A549 (cell line): ENCODE results near the gene BCL11B. TPM values are rescaled to one million over a fixed set of nuclear protein-coding genes. Genes with fewer than 3 reads are reported as not detected.
A peak's percentile ranks its signal among the peaks of the same experiment; 100 is the strongest.

Experiments used
- ATAC-seq, 2 experiments: fragments of 200-7000 bp in 1 of 2; fragments of >200 bp in 1 of 2; cut with Nextera tagmentation in 1 of 2; cut with Tn5 transposase in 1 of 2; 3 replicates each; pipeline versions ENCODE4 v1.8.0 to v1.9.1; 2018 to 2020; ENCODE audit warnings: mild to moderate bottlenecking in 1 of 2, moderate library complexity in 1 of 2
- CTCF ChIA-PET: fragments of 300-600 bp; sonication (Branson Sonifier 250); formaldehyde crosslinking; extraction: SDS; loops from one replicate; lab custom pipeline; 2021; ENCODE audit warnings: antibody characterized with exemption, inconsistent platforms; lab: Yijun Ruan, JAX
- POLR2A ChIA-PET: fragments of 350-600 bp; formaldehyde crosslinking; extraction: SDS; loops from one replicate; lab custom pipeline; 2021; ENCODE audit warnings: antibody characterized with exemption, inconsistent platforms; lab: Yijun Ruan, JAX
- DNase-seq, 2 experiments: peaks; one replicate each; pipeline versions ENCODE4 v3.0.0 to v3.0.0-alpha.2; 2011 to 2016; ENCODE audit warnings: low read depth in 1 of 2, low spot score in 1 of 2
- FAIRE-seq: peaks from 2 replicates; lab custom pipeline; 2011; peaks lifted over from hg19 to GRCh38; lab: Jason Lieb, UNC
- H3K27ac ChIP-seq, 2 experiments: fragments of >200 bp; sonication (Bioruptor Twin); formaldehyde crosslinking; 3 replicates each; pipeline ENCODE4 v1.5.1; 2016 to 2017
- H3K4me1 ChIP-seq: fragments of >200 bp; sonication (Bioruptor Twin); formaldehyde crosslinking; 3 replicates; pipeline ENCODE4 v1.6.1; 2016
- H3K4me2 ChIP-seq: fragments of >200 bp; sonication (Bioruptor Twin); formaldehyde crosslinking; 3 replicates; pipeline ENCODE4 v1.6.1; 2016
- H3K4me3 ChIP-seq: fragments of >200 bp; sonication (Bioruptor Twin); formaldehyde crosslinking; 3 replicates; pipeline ENCODE4 v1.5.1; 2016
- H3K9me3 ChIP-seq: fragments of >200 bp; sonication (Bioruptor Twin); formaldehyde crosslinking; 3 replicates; pipeline ENCODE4 v1.6.1; 2016
- CBX2 ChIP-seq: fragments of 200-600 bp; sonication (generic); IDR thresholded peaks from 2 replicates; pipeline ENCODE4 v1.6.1; 2016; ENCODE audit warnings: low read depth, mild to moderate bottlenecking, borderline replicate concordance
- CBX8 ChIP-seq: fragments of 200-600 bp; sonication (generic); IDR thresholded peaks from 2 replicates; pipeline ENCODE4 v1.6.1; 2016
- CEBPB ChIP-seq, 2 experiments: fragments of >200 bp in 1 of 2; sonication (Bioruptor Twin) in 1 of 2; formaldehyde crosslinking in 1 of 2; IDR thresholded peaks; 2 replicates each; pipeline ENCODE4 v1.6.1; 2012 to 2016
- CHD2 ChIP-seq: fragments of 150-350 bp; IDR thresholded peaks from 2 replicates; pipeline ENCODE4 v1.6.1; 2014; ENCODE audit warnings: low read length; ENCODE audit not compliant: partially characterized antibody
- CTCF ChIP-seq: fragments of >200 bp; sonication (Bioruptor Twin); formaldehyde crosslinking; IDR thresholded peaks from 3 replicates; pipeline ENCODE4 v1.5.1; 2016
- ELK1 ChIP-seq: fragments of 150-350 bp; IDR thresholded peaks from 2 replicates; pipeline ENCODE4 v1.6.1; 2014; ENCODE audit warnings: low read depth, mild to moderate bottlenecking, low read length
- EP300 ChIP-seq, 2 experiments: fragments of >200 bp; sonication (Bioruptor Twin); formaldehyde crosslinking; IDR thresholded peaks; 2 replicates in 1 of 2; 3 replicates in 1 of 2; pipeline ENCODE4 v1.6.1; 2016 to 2017
- FOSL2 ChIP-seq, 2 experiments: fragments of 450-650 bp in 1 of 2; fragments of >200 bp in 1 of 2; sonication (Bioruptor Twin) in 1 of 2; formaldehyde crosslinking; IDR thresholded peaks; 2 replicates each; pipeline versions ENCODE4 v1.5.0 to v1.6.1; 2016 to 2020; ENCODE audit warnings: mild to moderate bottlenecking in 1 of 2, moderate library complexity in 1 of 2
- HES2 ChIP-seq: fragments of >200 bp; sonication (Bioruptor Twin); formaldehyde crosslinking; IDR thresholded peaks from 2 replicates; pipeline ENCODE4 v1.6.1; 2016
- JUNB ChIP-seq: fragments of >200 bp; sonication (Bioruptor Twin); formaldehyde crosslinking; IDR thresholded peaks from 2 replicates; pipeline ENCODE4 v1.6.1; 2016
- MAFK ChIP-seq: fragments of 450-650 bp; IDR thresholded peaks from 2 replicates; pipeline ENCODE4 v1.6.1; 2014; ENCODE audit not compliant: partially characterized antibody
- NFE2L2 ChIP-seq: fragments of 150-350 bp; conservative IDR thresholded peaks from 2 replicates; pipeline ENCODE4 v1.6.1; 2014; ENCODE audit warnings: low read length
- NPAS2 ChIP-seq: fragments of 250-450 bp; sonication (Bioruptor Pico); IDR thresholded peaks from 2 replicates; pipeline ENCODE4 v1.8.0; 2022; ENCODE audit warnings: mild to moderate bottlenecking, moderate library complexity, borderline replicate concordance
- RAD21 ChIP-seq, 2 experiments: fragments of >200 bp in 1 of 2; sonication (Bioruptor Twin) in 1 of 2; formaldehyde crosslinking in 1 of 2; IDR thresholded peaks in 1 of 2; conservative IDR thresholded peaks in 1 of 2; 2 replicates in 1 of 2; 3 replicates in 1 of 2; pipeline ENCODE4 v1.6.1; 2012 to 2018; ENCODE audit warnings: inconsistent platforms in 1 of 2
- RFX5 ChIP-seq: fragments of 450-650 bp; IDR thresholded peaks from 2 replicates; pipeline ENCODE4 v1.7.1; 2014; ENCODE audit warnings: antibody characterized with exemption, mild to moderate bottlenecking, moderate library complexity
- RNF2 ChIP-seq: fragments of 200-600 bp; sonication (generic); IDR thresholded peaks from 2 replicates; pipeline ENCODE4 v1.6.1; 2016; ENCODE audit warnings: low read depth, mild to moderate bottlenecking, antibody characterized with exemption, moderate library complexity, borderline replicate concordance
- SMC3 ChIP-seq: fragments of >200 bp; sonication (Bioruptor Twin); formaldehyde crosslinking; IDR thresholded peaks from 3 replicates; pipeline ENCODE4 v1.6.1; 2018; ENCODE audit warnings: inconsistent platforms
- TFCP2L1 ChIP-seq: fragments of 250-450 bp; sonication (Bioruptor Pico); IDR thresholded peaks from 2 replicates; pipeline ENCODE4 v1.5.0; 2021; ENCODE audit warnings: mild to moderate bottlenecking
- TP53 ChIP-seq: fragments of 250-450 bp; sonication (Bioruptor Pico); IDR thresholded peaks from 2 replicates; pipeline ENCODE4 v1.5.0; 2021; ENCODE audit warnings: mild to moderate bottlenecking, moderate library complexity
- ZC3H11A ChIP-seq: fragments of 450-650 bp; IDR thresholded peaks from 2 replicates; pipeline ENCODE4 v1.6.1; 2014; ENCODE audit warnings: antibody characterized with exemption, mild to moderate bottlenecking
- ZNF302 ChIP-seq: fragments of 250-450 bp; sonication (Bioruptor Pico); IDR thresholded peaks from 2 replicates; pipeline ENCODE4 v1.9.0; 2021; ENCODE audit warnings: inconsistent platforms, mild to moderate bottlenecking, moderate library complexity
- ZSCAN20 ChIP-seq: fragments of 250-450 bp; sonication (Bioruptor Pico); IDR thresholded peaks from 2 replicates; pipeline ENCODE4 v1.8.0; 2022; ENCODE audit warnings: mild to moderate bottlenecking, moderate library complexity
- WGBS: methylation state at CpG from one replicate; pipeline ENCODE4 v1.1.6; 2017; ENCODE audit errors: missing lambda C conversion rate; 5-methylcytosine and 5-hydroxymethylcytosine counted together
- polyA plus RNA-seq, 4 experiments: library from polyadenylated mRNA; depleted of rRNA in 3 of 4; stranded (reverse); fragments of >200 nt; fragmentation: RNase III in 1 of 4; extraction: RNeasy Plus Mini Kit Qiagen cat#74134 plus additional on column Dnase treatment in 1 of 4; gene quantifications; 2 replicates in 3 of 4; 3 replicates in 1 of 4; pipeline ENCODE4 v1.2.3, GENCODE V29; 2011 to 2017
- TF ChIP-seq, protein P1 (sequence below): fragments of 450-650 bp; IDR thresholded peaks from 2 replicates; pipeline ENCODE4 v1.6.1; 2014; ENCODE audit warnings: antibody characterized with exemption

The BCL11B gene
- polyA plus RNA-seq, 2 of the 4 experiments (the other 2 are of a cell fraction) = 0.43 to 0.49 TPM

GRCh38 chr14:99224948-99225347, 47.0 kb downstream of the BCL11B start:
- FAIRE-seq = no peak
- 58% methylated on average over 3 of the region's 3 CpGs for WGBS
- Histone ChIP-seq H3K9me3 (no peaks in the 10 kb centered on the region), H3K4me3 (no peak overlapping the region), H3K27ac (no peak overlapping the region), H3K4me2 (no peak overlapping the region), H3K4me1 (no peaks in the 10 kb centered on the region)
- ChIA-PET POLR2A (no interaction called here), CTCF (interaction anchor here (1.3 kb wide), 1 partner anchor 10 kb away, joined by 3 read pairs; no protein-coding TSS in a partner anchor)
- DNase-seq = no peak
- ATAC-seq = no peak
- TF ChIP-seq ELK1 (no peak), HES2 (no peak), MAFK (no peak), TP53 (CRISPR knock-in tag) (no peak), SMC3 (no peak), CHD2 (no peak), CBX8 (no peak), RAD21 (conservative IDR thresholded peaks at IDR 0.05 in 1 of 2, IDR thresholded peaks at IDR 0.05 in 1 of 2) (no peak), NFE2L2 (no peak), FOSL2 (IDR thresholded peaks at IDR 0.05) (no peak), FOSL2 (CRISPR knock-in tag; IDR thresholded peaks at IDR 0.05) (no peak), ZSCAN20 (CRISPR knock-in tag) (no peak), RFX5 (no peak), JUNB (no peak), ZNF302 (CRISPR knock-in tag) (no peak), CEBPB (IDR thresholded peaks at IDR 0.05) (no peak), ZC3H11A (no peak), TFCP2L1 (CRISPR knock-in tag) (no peak), NPAS2 (CRISPR knock-in tag) (no peak)

DNA sequence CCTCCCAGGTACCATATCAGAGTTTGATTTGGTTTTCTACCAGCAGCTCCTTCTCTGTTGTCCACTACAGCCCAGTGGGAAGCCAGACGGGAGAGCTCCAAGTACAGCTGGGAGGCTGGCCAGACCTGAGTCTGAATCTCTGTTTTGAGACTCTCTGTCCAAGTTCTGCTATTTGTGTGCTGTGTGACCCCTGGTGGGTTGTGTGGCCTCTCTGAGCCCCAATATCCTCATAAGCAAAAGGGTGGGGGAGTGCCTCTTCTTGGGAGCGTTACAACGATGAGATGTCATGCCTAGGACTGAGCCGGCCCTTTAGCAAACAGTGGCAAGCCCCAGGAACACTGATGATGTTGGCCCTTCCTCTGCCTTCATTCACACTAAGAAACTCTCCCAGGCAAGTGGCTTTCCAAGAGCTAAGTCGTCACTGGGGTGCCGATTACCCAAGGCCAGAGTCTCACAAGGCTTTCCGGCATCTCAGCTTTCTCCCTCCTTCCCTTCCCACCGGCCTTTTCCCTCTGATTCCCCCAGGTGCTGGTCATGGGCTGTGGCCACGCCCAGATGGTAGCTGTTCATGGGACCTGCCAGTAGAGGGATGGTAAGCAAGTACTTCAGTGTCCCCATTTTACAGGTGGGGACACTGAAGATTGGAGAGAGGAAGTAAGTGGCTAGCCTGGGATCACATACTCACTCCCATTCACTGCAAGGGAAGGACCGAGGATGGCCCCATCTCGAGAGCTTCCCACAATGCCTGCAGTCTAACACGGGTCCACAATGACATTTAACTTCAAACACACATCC, 47.7 kb downstream of the BCL11B start:
- H3K4me2 ChIP-seq = no peak overlapping the region
- no peak for TF ChIP-seq EP300 (IDR thresholded peaks at IDR 0.05)
- TF ChIP-seq, protein P1, sequence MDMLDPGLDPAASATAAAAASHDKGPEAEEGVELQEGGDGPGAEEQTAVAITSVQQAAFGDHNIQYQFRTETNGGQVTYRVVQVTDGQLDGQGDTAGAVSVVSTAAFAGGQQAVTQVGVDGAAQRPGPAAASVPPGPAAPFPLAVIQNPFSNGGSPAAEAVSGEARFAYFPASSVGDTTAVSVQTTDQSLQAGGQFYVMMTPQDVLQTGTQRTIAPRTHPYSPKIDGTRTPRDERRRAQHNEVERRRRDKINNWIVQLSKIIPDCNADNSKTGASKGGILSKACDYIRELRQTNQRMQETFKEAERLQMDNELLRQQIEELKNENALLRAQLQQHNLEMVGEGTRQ = no peak
- TF ChIP-seq CEBPB (IDR thresholded peaks at IDR 0.05) = no peak
- no peak for TF ChIP-seq CBX2
- TF ChIP-seq ZSCAN20 (CRISPR knock-in tag) = no peak
- TF ChIP-seq CTCF = no peak
- TF ChIP-seq RNF2 = no peak
- TF ChIP-seq, all 56 proteins: peak for 0
- WGBS = 59% methylated on average over 12 of the region's 12 CpGs
- CTCF ChIA-PET = no interaction called here
- no peak for FAIRE-seq
- no peaks in the 10 kb centered on the region for H3K4me1 ChIP-seq
- POLR2A ChIA-PET = no interaction called here
- no peak overlapping the region for H3K27ac ChIP-seq
- no peaks in the 10 kb centered on the region for H3K9me3 ChIP-seq
- no peak overlapping the region for H3K4me3 ChIP-seq
- peak in 1 of 2 experiments; percentile 12 for DNase-seq
- ATAC-seq = peak; percentile 51 to 71; a peak in 3 of 6 replicates
